ENCODE data around the gene ARL10.
A peak's percentile ranks its signal among the peaks of the same experiment; 100 is the strongest.

The ARL10 gene

DNA sequence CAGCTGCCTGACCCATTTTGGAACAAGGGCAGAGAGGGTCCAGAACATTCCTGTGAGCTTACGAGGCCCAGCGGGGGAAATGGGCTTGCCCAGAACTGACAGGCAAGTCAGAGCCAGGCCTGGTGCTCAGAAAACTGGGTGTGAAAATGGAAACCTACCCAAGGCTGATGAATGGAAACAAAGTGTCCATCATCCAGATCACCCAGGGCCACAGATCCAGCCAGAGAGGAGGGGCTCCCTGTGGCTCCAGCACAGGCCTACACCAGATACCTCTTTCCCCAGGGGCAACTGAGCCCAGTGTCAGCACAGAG lies 47.9 kb downstream of the ARL10 start:
- DNase-seq: no peak

DNA sequence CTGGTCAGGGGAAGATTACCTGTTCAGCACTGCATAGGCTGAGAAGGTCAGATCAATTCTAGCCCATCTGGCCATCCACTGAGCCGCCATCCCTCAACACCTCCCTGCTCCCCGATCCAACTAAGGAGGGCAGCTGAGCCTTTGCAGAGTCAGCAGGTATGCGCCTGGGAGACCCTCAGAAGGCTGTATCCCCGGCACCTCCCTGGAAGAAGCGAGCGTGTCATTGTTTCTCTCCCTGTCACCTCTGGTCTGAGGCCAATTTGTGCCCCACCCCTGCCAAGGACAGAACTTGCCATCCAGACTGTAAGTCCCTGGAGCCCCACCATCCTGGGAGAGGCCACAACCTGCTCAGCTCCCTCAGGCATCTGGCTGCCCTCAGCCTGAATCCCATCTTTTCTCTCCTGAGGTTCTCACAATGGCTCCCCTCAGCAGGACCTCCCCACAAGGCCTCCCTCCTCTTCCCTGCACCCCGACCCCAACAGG lies 48.5 kb downstream of the ARL10 start:
- DNase-seq: no peak

DNA sequence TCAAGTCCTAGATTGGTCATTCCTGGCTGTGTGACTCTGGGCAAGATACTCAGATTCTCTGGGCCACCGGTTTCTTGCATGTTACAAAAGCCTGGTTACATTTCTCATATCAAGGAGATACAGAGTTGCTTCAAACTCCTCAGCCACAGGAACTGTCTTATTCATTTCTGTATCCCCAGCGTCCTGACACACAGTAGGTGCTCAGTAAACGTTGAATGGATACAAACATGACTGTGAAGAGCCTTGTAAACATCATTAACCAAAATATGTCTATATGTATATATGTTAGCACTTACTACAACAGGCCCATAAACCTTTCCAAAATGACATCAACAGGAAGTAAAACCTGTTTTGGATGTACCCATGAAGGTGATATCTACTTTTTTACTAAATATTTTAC lies 49.4 kb downstream of the ARL10 start:
- DNase-seq: no peak

DNA sequence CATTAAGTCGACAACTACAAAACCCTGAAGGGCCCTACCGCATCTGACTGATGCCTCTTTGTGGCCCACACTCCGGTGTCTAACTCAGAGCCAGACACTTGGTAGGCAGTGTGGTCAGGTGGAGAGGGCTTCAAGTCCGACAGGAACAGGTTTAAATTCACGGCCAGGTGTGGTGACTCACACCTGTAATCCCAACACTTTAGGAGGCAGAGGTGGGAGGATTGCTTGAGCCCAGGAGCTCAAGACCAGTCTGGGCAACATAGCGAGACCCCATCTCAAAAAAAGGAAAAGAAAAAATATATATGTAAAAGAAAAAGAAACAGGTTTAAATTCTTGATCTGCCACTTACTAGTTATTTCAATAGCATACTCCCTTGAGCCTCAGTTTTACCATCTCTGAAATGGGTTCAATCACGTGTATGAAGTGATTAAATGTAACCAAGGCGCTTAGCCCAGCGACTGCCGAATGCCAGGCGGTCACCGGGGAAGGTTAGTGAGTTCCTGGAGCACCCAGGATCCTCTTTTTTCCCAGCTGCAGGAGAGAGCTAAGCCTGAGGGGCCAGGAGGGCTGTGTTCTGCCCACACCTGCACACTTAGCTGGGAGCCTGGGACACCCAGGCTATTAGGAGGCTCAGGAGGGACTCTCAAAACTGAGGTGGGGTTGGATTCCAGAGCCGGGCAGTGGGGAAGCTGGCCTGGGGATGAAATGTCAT lies 50.1 kb downstream of the ARL10 start:
- DNase-seq: no peak

DNA sequence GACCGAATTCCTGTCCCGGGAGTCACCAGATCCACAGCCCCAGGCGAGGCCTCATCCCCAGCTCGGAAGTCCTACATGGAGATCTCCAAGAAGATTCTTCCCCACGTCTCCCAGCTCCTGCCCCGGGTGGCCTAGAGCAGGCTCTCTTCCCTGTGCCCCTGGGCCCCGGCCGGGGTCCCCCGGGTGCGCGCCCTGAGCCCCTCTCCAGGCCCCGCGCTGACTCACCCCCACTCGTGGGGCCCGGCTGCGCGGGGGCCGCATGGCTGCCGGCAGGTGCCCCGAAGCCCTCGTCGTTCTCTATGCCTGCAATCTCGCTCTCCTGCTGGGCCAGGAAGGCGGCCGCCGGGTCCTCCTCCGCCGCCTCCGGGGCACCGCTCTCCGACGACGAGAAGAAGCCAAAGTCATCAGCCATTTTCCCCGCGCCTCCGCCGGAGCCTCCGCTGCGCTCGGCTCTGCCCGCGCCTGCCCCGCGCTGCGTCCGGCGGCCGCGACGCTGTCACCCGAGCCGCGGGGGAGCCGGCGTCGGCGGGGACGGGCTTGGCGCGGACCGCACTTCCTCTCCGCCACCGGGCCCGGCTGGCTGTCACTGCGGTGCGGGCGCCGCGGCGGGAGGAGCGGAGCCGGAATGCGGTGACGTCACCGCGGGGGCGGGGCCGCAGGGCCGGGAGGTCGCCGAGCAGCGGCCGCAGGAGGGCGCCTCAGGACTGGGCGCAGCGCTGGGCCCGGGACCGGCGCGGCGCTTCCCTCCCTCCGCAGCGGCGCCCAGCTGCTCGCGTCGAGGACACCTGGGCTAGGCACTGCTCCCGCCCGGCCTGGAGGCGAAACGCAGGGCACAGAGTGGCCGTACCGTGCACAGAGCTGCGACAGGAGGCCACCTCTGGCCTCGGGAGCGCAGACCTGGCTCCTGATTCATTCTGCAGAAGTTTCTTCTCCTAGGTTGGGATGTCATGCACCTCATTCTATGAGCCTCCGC lies 51.0 kb downstream of the ARL10 start, which contains the start of gene CLTB:
Gene CLTB (minus strand): TSS at position 588 of the 973 bp plus-strand sequence. CDS start 176 bp downstream, at position 412.
- peak; percentile 89 for DNase-seq

DNA sequence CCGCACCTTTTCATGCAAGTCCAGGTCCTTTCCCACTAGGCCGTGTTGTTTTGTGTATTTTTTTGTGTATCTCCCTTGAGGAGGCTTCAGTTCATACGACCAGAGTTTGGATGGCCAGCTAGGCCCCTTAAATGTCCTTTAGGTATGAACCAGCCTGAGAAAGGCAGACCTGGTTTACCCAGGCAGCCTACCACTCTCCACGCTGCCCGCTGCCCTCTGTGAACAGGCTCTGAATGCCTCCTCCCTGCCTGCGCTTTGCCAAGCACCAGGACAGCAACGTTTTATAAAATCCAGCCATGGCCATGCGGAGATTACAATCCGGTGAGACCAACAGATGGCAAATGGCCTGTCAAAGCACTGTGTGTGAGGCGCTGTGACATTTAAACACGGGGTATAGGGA lies 51.7 kb downstream of the ARL10 start:
- no peak for DNase-seq

DNA sequence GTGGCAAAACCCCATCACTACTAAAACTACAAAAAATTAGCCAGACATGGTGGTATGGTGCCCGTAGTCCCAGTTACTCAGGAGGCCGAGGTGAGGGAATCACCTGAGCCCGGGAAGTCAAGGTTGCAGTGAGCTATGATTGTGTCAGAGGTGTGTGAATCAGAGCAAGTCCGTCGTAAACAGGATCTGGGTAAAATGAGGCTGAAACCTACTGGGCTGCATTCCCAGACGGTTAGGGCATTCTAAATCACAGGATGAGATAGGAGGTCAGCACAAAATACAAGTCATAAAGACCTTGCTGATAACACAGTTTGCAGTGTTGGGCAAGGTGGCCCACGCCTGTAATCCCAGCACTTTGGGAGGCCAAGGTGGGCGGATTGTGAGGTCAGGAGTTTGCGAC lies 53.0 kb downstream of the ARL10 start:
- DNase-seq: no peak

DNA sequence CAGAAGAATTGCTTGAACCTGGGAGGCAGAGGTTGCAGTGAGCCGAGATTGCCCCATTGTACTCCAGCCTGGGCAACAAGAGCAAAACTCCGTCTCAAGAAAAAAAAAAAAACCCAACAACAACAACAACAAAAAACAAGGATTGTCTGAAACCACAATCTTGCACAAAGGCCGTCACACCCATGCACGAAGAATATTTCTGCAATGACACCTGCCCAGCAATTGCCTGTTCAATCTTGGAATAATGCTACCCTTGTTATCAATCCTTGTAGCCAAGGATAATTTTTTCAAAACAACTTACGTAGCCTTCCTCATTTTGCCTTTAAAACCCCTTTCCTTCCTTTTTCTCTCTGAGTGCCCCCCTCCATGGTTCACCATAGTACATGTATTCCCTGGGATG lies 54.8 kb downstream of the ARL10 start:
- DNase-seq: no peak

DNA sequence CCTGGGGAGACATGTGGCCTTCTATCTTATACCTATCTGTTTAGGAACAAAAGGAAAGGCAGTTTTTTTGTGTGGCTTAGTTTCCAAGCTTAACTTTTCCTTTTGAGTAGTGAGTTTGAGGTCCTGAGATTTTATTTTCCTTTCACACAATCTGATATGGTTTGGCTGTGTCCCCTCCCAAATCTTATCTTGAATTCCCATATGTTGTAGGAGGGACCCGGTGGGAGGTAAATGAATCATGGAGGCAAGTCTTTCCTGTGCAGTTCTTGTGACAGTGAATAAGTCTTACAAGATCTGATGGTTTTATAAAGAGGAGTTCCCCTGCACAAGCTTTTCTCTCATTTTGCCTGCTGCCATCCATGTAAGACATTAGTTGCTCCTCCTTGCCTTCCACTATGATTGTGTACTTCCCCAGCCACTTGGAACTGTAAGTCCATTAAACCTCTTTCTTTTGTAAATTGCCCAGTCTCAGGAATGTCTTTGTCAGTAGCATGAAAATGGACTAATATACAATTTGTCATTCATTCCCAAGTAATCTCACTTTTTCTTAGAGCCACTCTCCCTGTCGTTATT lies 55.8 kb downstream of the ARL10 start:
- DNase-seq: no peak

DNA sequence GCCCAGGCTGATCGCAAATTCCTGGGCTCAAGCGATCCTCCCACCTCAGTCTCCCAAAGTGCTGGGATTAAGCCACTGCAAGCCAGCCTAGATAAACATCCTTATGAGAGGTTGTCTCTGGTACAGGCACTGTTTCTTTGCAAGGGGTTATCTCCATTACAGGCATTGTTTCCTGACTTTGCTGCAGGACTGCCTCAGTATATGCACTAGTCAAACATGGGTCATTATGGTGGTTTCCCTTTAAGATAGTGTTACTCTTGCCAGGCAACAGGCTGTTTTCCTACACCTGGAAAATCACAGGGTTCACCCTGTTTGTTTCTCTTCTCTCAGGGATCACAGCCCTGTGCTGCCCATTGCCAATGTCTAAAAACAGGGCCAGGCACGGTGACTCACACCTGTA lies 58.9 kb downstream of the ARL10 start:
- DNase-seq: no peak

DNA sequence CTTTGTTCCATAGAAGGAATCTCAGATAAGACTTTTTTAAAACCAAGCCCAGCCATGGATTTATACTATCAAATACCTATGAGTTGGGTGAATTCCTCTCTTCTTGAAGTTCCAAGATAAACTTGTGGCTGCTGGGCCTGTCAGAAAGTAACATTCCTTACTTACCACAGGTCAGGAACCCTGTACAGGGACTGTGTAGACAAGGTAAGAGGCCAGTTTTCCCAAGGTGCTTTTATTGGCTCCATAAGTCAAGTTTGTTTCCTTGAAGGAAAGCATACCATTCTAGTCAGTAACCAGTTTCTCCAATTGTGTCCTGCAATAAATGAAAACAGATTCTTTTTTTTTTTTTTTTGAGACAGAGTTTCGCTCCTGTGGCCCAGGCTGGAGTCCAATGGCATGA lies 59.9 kb downstream of the ARL10 start:
- DNase-seq: no peak

DNA sequence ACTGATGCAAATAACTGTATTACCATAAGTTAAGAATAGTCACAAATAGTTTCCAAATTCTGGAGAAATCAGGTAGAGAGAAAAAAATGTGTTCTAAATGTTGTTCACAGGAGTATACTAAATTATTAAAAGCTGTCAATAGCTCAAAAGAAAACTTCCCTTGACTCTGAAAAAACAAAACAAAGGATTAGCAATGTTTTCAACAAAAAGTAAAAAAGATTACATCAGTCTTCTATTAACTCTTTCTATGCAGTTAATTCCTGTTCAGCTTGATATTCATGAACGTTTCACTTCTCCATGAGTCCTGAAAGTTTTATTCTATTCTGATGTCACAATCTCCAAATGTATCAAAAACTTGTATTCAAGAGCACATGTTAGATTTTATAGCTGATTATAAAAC lies 60.5 kb downstream of the ARL10 start:
- DNase-seq: no peak

DNA sequence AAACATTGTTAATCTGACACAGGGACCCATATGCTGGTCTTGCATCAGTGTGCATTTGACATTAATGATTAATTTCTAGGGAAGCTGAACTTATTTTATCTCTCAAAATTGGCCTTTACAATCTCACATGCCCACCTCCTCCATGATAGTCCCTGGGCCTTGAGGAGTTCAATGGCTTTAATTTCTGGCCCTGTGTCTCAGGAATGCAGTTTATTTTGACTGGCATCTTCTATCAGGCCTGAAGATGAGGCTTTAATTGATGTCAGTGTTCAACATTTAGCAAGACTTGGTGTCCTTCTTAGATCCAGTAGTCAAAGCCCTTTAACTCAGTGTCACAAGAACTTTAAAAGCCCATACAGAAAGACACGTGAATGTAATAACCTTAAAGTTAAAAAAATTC lies 61.6 kb downstream of the ARL10 start:
- no peak for DNase-seq

DNA sequence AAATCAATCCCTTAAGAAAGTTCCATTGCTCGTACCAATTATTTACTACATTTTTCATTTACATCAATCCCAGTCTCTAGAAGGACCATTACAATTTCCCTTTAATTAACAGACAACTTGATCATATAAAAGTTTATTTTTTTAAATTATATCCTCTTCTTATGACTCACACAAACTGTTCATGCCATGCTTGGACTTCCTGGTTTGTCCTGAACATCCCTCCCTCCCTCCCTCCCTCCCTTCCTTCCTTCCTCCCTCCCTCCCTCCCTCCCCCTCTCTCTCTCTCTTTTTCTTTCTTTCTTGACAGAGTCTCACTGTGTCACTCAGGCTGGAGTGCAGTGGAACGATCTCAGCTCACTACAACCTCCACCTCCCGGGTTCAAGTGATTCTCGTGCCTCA lies 62.7 kb downstream of the ARL10 start:
- no peak for DNase-seq

DNA sequence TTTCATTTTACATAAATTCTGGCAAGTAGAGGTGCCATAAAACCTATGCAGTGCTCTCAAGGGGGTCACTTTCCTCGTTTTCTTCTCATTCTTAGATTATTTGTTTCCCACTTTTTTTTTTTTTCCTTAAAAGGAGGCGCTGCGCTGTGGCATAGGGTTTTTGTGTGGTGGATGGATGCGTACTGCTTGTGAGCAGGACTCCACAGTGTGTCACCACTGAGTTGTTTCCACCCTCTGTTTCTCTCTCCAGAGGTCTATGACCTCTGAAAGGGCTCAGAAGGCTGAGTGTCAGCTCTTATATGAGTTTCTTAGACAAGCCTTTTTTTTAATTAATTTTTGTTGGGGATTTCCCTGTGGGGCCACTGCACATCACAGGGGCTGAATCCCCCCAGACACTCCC lies 64.7 kb downstream of the ARL10 start:
- no peak for DNase-seq

Data from activated effector memory CD4-positive, alpha-beta T cell treated with Interleukin-2 at 50 U/mL for 16 hours (primary cell).